HUES6 (cell line): ENCODE data around the gene NEMP1.

Experiments
- H3K27ac ChIP-seq: 2 replicates; pipeline ENCODE4 v1.7.0; 2013; ENCODE audit warnings: low read depth, mild to moderate bottlenecking, low read length, inconsistent platforms
- H3K27me3 ChIP-seq: 2 replicates; pipeline ENCODE4 v1.6.1; 2013; ENCODE audit warnings: low read length; ENCODE audit not compliant: control insufficient read depth, insufficient read depth
- H3K36me3 ChIP-seq: 2 replicates; pipeline ENCODE4 v1.6.1; 2013; ENCODE audit warnings: low read length; ENCODE audit not compliant: control insufficient read depth, insufficient read depth
- H3K4me1 ChIP-seq: 2 replicates; pipeline ENCODE4 v1.6.1; 2013; ENCODE audit warnings: low read length; ENCODE audit not compliant: control insufficient read depth, insufficient read depth
- H3K4me3 ChIP-seq: 2 replicates; pipeline ENCODE4 v1.5.1; 2013; ENCODE audit warnings: low read depth, low read length
- H3K9ac ChIP-seq: one replicate; pipeline ENCODE4 v1.6.1; 2013; ENCODE audit warnings: mild to moderate bottlenecking, low read length
- H3K9me3 ChIP-seq: 2 replicates; pipeline ENCODE4 v1.6.1; 2013; ENCODE audit warnings: low read depth, low read length; ENCODE audit not compliant: control insufficient read depth, insufficient read depth

The NEMP1 gene

DNA sequence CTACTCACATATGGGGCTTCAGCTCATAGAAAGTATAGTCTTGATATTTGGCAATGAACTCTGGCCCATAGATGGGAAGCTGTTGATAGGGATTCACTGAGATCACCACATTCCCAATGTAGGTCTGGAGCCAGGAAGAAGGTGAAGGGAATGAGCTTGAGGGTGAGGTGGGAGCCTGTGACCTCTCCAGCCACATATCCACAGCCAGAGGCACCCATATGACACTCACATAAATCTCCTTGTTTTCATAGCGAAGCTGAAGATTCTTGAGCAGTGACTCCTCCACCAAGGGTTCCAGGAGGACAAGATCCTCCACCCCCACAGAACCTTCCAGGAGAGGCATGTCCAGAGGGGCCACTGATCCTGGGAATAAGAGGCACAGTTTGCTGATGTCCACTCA, 30.6 kb downstream of the NEMP1 start:
- Histone ChIP-seq H3K9ac (no peak overlapping the region), H3K36me3 (no peaks in the 10 kb centered on the region), H3K27me3 (peaks cover 9% of the 10 kb centered on the region; the same call in 1 of the 2 replicates), H3K4me1 (no peaks in the 10 kb centered on the region), H3K27ac (no peak overlapping the region), H3K9me3 (no peaks in the 10 kb centered on the region), H3K4me3 (no peak overlapping the region)

GRCh38 chr12:57046947-57047890, 31.4 kb downstream of the NEMP1 start:
- H3K27me3 ChIP-seq, result peaks cover 11% of the 10 kb centered on the region; the same call in 1 of the 2 replicates
- no peaks in the 10 kb centered on the region for H3K9me3 ChIP-seq
- H3K4me1 ChIP-seq, result no peaks in the 10 kb centered on the region
- H3K36me3 ChIP-seq, result no peaks in the 10 kb centered on the region
- no peak overlapping the region for H3K27ac ChIP-seq
- H3K9ac ChIP-seq, result no peak overlapping the region
- no peak overlapping the region for H3K4me3 ChIP-seq

DNA sequence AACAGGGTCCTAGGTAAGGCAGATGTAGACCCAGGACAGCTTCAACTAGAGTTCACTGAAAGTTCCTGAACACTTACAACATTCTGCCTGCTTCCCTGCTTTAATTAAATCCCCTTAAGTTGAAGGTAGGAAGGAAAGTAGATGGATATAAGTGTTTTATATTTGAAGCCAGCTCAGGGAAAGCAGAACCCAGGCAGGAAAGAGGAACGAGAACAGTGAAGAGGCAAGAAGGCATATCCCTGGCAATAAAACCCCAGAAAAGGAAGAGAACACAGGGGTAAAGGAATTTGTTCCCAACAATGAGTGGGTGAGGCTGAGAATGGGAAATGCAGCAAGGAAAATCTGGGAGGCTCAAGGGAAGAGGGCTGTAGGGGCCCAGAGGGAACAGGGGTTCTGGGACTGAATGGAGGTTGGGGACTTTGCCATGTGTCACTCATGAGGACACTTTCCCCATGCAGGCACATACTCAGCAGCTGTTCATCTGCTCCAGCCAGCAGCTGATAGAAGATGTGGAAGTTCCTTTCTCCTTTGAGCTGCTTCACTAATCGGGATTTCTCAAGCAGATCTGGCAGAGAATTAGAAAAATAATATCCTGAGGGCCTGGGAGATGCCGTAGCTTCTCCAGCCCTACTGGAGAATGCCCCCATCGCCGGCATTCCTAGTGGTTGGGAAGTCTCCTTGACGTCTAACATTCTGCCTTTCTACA, 32.4 kb downstream of the NEMP1 start:
- H3K36me3 ChIP-seq, result no peaks in the 10 kb centered on the region
- H3K4me3 ChIP-seq, result no peak overlapping the region
- H3K9me3 ChIP-seq, result no peaks in the 10 kb centered on the region
- H3K27me3 ChIP-seq, result peaks cover 11% of the 10 kb centered on the region; the same call in 1 of the 2 replicates
- H3K27ac ChIP-seq, result no peak overlapping the region
- H3K9ac ChIP-seq, result no peak overlapping the region
- H3K4me1 ChIP-seq, result no peaks in the 10 kb centered on the region

GRCh38 chr12:57044889-57045288, 33.7 kb downstream of the NEMP1 start:
- Histone ChIP-seq H3K9ac (no peak overlapping the region), H3K36me3 (no peaks in the 10 kb centered on the region), H3K9me3 (no peaks in the 10 kb centered on the region), H3K27ac (no peak overlapping the region), H3K4me3 (no peak overlapping the region), H3K27me3 (peaks cover 11% of the 10 kb centered on the region; the same call in 1 of the 2 replicates), H3K4me1 (no peaks in the 10 kb centered on the region)

GRCh38 chr12:57044468-57044867, 34.1 kb downstream of the NEMP1 start:
- Histone ChIP-seq H3K4me3 (no peak overlapping the region), H3K9me3 (no peaks in the 10 kb centered on the region), H3K27me3 (peaks cover 11% of the 10 kb centered on the region; the same call in 1 of the 2 replicates), H3K4me1 (no peaks in the 10 kb centered on the region), H3K27ac (no peak overlapping the region), H3K9ac (no peak overlapping the region), H3K36me3 (no peaks in the 10 kb centered on the region)

DNA sequence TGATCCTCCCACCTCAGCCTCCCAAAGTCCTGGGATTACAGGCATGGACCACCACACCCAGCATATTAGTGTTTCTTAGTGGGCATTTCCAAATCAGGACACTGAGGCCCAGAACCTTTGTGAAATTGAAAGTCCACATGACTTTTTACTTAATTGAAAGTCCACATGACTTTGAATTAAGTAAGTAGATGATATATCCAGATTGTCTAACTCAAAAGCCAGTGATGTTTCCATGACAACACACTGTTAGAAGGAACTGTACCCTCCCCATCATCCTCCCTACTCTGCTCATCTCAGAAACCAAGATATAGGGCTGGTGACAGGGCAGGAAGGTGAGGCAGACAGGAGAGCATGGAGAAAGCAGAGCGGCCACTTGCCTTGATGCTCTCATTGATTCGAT, 35.9 kb downstream of the NEMP1 start:
- H3K9ac ChIP-seq, result no peak overlapping the region
- H3K27ac ChIP-seq, result no peak overlapping the region
- H3K4me1 ChIP-seq, result no peaks in the 10 kb centered on the region
- no peaks in the 10 kb centered on the region for H3K36me3 ChIP-seq
- no peak overlapping the region for H3K4me3 ChIP-seq
- no peaks in the 10 kb centered on the region for H3K9me3 ChIP-seq
- peaks cover 11% of the 10 kb centered on the region; the same call in 1 of the 2 replicates for H3K27me3 ChIP-seq

DNA sequence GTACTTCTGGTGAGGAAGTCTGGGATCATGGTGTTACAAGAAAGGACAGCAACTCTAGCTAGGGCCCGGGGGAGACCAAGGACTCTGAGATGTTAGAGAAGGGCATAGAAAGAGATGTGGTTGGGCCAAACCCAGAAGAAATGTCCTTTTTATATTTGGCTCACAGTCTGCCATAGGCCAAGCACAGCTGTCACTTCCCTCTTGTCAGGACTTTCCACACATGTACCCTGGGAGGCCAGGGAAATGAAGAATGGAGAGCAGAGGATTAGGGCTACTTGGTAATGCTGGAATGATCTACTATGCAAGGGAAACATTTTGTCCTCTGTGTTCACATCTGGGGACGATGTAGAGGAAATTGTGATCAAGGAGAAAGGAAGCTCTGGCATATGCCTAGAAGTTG, 37.8 kb downstream of the NEMP1 start:
- H3K4me1 ChIP-seq, result no peaks in the 10 kb centered on the region
- peaks cover 2% of the 10 kb centered on the region; the same call in 1 of the 2 replicates for H3K27me3 ChIP-seq
- no peak overlapping the region for H3K4me3 ChIP-seq
- no peak overlapping the region for H3K9ac ChIP-seq
- no peaks in the 10 kb centered on the region for H3K36me3 ChIP-seq
- H3K9me3 ChIP-seq, result no peaks in the 10 kb centered on the region
- H3K27ac ChIP-seq, result no peak overlapping the region

DNA sequence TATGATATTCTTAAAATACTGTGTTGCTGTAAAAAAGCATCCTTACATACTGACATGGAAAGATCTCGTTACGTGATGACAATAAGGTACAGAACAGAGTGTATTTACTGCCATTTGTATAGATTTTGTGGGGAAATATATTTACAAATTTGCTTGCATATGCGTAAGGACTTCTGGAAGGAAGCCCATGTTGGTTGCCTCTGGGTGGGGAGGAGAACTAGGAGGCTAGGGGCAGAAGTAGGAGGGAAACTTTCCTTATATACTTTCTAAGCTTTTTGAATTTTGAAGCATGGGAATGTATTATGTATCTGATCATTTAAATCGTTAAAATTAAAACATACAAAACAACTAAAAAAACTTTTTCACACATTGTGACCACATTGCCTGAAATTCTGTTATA, 38.4 kb downstream of the NEMP1 start:
- Histone ChIP-seq H3K27me3 (peaks cover 2% of the 10 kb centered on the region; the same call in 1 of the 2 replicates), H3K9ac (no peak overlapping the region), H3K27ac (no peak overlapping the region), H3K9me3 (no peaks in the 10 kb centered on the region), H3K4me3 (no peak overlapping the region), H3K36me3 (no peaks in the 10 kb centered on the region), H3K4me1 (no peaks in the 10 kb centered on the region)

- H3K9ac ChIP-seq, result no peak overlapping the region
Measured at GRCh38 chr12:57039016-57039798, 39.4 kb downstream of the NEMP1 start.

DNA sequence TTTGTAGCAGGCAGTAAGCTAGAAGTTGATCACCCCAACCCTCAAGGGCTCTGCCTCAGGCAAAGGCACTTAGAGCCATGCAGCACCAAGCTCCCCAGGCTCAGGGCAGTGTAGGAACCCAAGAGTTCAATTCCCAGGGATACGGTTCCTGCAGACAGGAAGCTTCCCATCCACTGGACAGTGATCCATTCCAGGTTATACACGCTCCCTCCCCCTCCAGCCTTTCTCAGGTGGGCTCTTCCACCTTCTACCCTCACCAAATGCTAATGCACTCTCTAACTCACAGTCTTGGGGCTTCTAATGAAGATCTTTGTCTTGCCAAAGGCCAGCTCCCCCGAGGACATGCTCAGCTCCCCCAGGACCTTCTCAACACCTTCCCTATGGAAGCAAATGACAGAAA, 41.3 kb downstream of the NEMP1 start:
- H3K9me3 ChIP-seq, result no peaks in the 10 kb centered on the region

More at GRCh38 chr12:57039016-57039798, 39.4 kb downstream of the NEMP1 start:
- Histone ChIP-seq H3K27me3 (peaks cover 2% of the 10 kb centered on the region; the same call in 1 of the 2 replicates), H3K9me3 (no peaks in the 10 kb centered on the region), H3K27ac (no peak overlapping the region), H3K36me3 (no peaks in the 10 kb centered on the region), H3K4me3 (no peak overlapping the region), H3K4me1 (no peaks in the 10 kb centered on the region)

More for the DNA sequence above, 41.3 kb downstream of the NEMP1 start:
- no peak overlapping the region for H3K27ac ChIP-seq
- H3K36me3 ChIP-seq, result no peaks in the 10 kb centered on the region
- H3K9ac ChIP-seq, result no peak overlapping the region
- no peaks in the 10 kb centered on the region for H3K4me1 ChIP-seq
- H3K27me3 ChIP-seq, result no peaks in the 10 kb centered on the region
- no peak overlapping the region for H3K4me3 ChIP-seq
